ENCODE measurements around the gene SRSF3. TPM values are rescaled to one million over a fixed set of nuclear protein-coding genes. Genes with fewer than 3 reads are reported as not detected.
"Not testable (repeated sequence)": the region's sequence is repeated elsewhere in the genome, so short reads cannot be mapped to it uniquely, and the experiment has no call there.

SRSF3 gene
- total and polyA plus RNA-seq, 12 donors: 28.9 to 291 (median 123) TPM

GRCh38 chr6:36571122-36572043, 22.8 kb upstream of the SRSF3 start:
- Histone ChIP-seq H3K9me3 (replicated peaks in 1 of 3) (no peaks in the 10 kb centered on the region), H3K36me3 (replicated peaks in 1 of 2) (no peaks in the 10 kb centered on the region), H3K4me3 (no peak overlapping the region), H3K27me3 (no peaks in the 10 kb centered on the region), H3K4me1 (replicated peaks in 1 of 2) (no peaks in the 10 kb centered on the region), H3K27ac (no peak overlapping the region)
- 87 to 93% (median 89%) methylated on average over 4 of the region's 4 CpGs for WGBS, 4 donors
- TF ChIP-seq CTCF (IDR thresholded peaks at IDR 0.05): no peak
- TF ChIP-seq POLR2A (IDR thresholded peaks at IDR 0.05): no peak
- intact Hi-C loops (cut with DNase I): loop anchor here in 1 of 2 donors (10.0 kb wide), 1 partner anchor 147 kb away; no protein-coding TSS in a partner anchor
- DNase-seq: no peak

- not testable (repeated sequence) for H3K27me3 ChIP-seq; H3K36me3 ChIP-seq (replicated peaks in 1 of 2); H3K27ac ChIP-seq; H3K4me3 ChIP-seq; DNase-seq; H3K9me3 ChIP-seq (replicated peaks in 1 of 3); H3K4me1 ChIP-seq (replicated peaks in 1 of 2)
- intact Hi-C loops (cut with DNase I): loop anchor here in 1 of 2 donors (10.0 kb wide), 1 partner anchor 148 kb away; no protein-coding TSS in a partner anchor
- WGBS, 4 donors: 85 to 96% (median 90%) methylated on average over 12 of the region's 12 CpGs
These were observed 21.5 kb upstream of the SRSF3 start for GRCh38 chr6:36572353-36573311.

GRCh38 chr6:36574679-36575078, 19.5 kb upstream of the SRSF3 start:
- no peaks in the 10 kb centered on the region for H3K9me3 ChIP-seq (replicated peaks in 1 of 3)
- TF ChIP-seq CTCF (IDR thresholded peaks at IDR 0.05): no peak
- no peak for TF ChIP-seq POLR2A (IDR thresholded peaks at IDR 0.05)
- H3K36me3 ChIP-seq (replicated peaks in 1 of 2): no peaks in the 10 kb centered on the region
- H3K27me3 ChIP-seq: no peaks in the 10 kb centered on the region
- intact Hi-C loops (cut with DNase I): loop anchor here in 1 of 2 donors (10.0 kb wide), 1 partner anchor 150 kb away; no protein-coding TSS in a partner anchor
- no peak overlapping the region for H3K27ac ChIP-seq
- no peak overlapping the region for H3K4me3 ChIP-seq
- no peak for DNase-seq
- H3K4me1 ChIP-seq (replicated peaks in 1 of 2): no peaks in the 10 kb centered on the region

GRCh38 chr6:36576578-36576977, 17.6 kb upstream of the SRSF3 start:
- intact Hi-C loops (cut with DNase I): loop anchor here in 1 of 2 donors (10.0 kb wide), 1 partner anchor 152 kb away; no protein-coding TSS in a partner anchor
- WGBS, 4 donors: 83 to 91% (median 88%) methylated on average over 7 of the region's 7 CpGs
- Histone ChIP-seq H3K4me3 (no peak overlapping the region), H3K4me1 (replicated peaks in 1 of 2) (no peaks in the 10 kb centered on the region), H3K36me3 (replicated peaks in 1 of 2) (no peaks in the 10 kb centered on the region), H3K27ac (no peak overlapping the region), H3K27me3 (no peaks in the 10 kb centered on the region), H3K9me3 (replicated peaks in 1 of 3) (no peaks in the 10 kb centered on the region)
- DNase-seq: no peak
- TF ChIP-seq CTCF (IDR thresholded peaks at IDR 0.05) (no peak), POLR2A (IDR thresholded peaks at IDR 0.05) (no peak)

All from adrenal gland (tissue), 12 donors.